H1 (cell line): ENCODE results near the gene EEIG1. TPM values are rescaled to one million over a fixed set of nuclear protein-coding genes. Genes with fewer than 3 reads are reported as not detected.

Source experiments
- TCF12 ChIP-seq: IDR thresholded peaks from 2 replicates; pipeline ENCODE4 v1.6.1; 2011; ENCODE audit warnings: low read depth, mild to moderate bottlenecking, low read length
- polyA plus RNA-seq, 7 experiments: library from polyadenylated mRNA; depleted of rRNA in 3 of 7; stranded (reverse) in 5 of 7; unstranded in 2 of 7; fragments of >200 nt in 5 of 7; fragments of 200-250 nt in 2 of 7; gene quantifications; 1 replicate in 5 of 7; 2 replicates in 1 of 7; 4 replicates in 1 of 7; pipeline versions ENCODE4 v1.2.1 to v1.2.3, GENCODE V29; 2011 to 2013; ENCODE audit warnings: missing spikeins in 2 of 7, mixed read lengths in 2 of 7
- total RNA-seq: library from RNA; stranded (reverse); fragmentation: NEBNext Ultra II Directional; extraction: Animal tissue kit (Norgen Biotek cat#: 25700); gene quantifications from 2 replicates; pipeline ENCODE4 v1.2.1, GENCODE V29; 2021
- TF ChIP-seq, protein P1 (sequence below): fragments of 300-600 bp; sonication (generic); IDR thresholded peaks from 2 replicates; pipeline ENCODE4 v1.7.1; 2012; ENCODE audit warnings: low read length, moderate library complexity, mild to moderate bottlenecking, inconsistent platforms; ENCODE audit not compliant: insufficient replicate concordance
- TF ChIP-seq, protein P2 (sequence below): IDR thresholded peaks from 2 replicates; pipeline ENCODE4 v1.6.1; 2012; ENCODE audit warnings: low read length, inconsistent platforms

EEIG1 gene
- total and polyA plus RNA-seq, 2 of the 8 experiments (the other 6 are each of a cell fraction or from before 2014, with no cell fraction given): 29.8 to 50.8 TPM

DNA sequence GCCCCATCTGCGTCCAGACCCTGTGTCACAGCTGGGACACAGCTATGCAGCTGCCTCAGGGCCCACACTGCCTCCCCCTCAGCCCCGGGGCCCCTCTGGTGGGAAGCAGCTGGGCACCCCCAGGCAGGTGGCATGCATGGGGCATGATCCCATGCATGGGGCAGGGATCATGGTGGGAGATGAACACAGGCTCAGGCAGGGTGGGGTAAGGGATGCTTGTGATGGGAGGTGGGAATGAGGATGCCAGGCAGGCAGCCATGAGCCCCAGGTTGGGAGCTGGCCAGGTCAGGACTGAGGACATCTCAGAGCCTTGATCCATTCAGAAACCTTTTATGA is 19.7 kb downstream of the EEIG1 start (continued):
- TF ChIP-seq, protein P1, sequence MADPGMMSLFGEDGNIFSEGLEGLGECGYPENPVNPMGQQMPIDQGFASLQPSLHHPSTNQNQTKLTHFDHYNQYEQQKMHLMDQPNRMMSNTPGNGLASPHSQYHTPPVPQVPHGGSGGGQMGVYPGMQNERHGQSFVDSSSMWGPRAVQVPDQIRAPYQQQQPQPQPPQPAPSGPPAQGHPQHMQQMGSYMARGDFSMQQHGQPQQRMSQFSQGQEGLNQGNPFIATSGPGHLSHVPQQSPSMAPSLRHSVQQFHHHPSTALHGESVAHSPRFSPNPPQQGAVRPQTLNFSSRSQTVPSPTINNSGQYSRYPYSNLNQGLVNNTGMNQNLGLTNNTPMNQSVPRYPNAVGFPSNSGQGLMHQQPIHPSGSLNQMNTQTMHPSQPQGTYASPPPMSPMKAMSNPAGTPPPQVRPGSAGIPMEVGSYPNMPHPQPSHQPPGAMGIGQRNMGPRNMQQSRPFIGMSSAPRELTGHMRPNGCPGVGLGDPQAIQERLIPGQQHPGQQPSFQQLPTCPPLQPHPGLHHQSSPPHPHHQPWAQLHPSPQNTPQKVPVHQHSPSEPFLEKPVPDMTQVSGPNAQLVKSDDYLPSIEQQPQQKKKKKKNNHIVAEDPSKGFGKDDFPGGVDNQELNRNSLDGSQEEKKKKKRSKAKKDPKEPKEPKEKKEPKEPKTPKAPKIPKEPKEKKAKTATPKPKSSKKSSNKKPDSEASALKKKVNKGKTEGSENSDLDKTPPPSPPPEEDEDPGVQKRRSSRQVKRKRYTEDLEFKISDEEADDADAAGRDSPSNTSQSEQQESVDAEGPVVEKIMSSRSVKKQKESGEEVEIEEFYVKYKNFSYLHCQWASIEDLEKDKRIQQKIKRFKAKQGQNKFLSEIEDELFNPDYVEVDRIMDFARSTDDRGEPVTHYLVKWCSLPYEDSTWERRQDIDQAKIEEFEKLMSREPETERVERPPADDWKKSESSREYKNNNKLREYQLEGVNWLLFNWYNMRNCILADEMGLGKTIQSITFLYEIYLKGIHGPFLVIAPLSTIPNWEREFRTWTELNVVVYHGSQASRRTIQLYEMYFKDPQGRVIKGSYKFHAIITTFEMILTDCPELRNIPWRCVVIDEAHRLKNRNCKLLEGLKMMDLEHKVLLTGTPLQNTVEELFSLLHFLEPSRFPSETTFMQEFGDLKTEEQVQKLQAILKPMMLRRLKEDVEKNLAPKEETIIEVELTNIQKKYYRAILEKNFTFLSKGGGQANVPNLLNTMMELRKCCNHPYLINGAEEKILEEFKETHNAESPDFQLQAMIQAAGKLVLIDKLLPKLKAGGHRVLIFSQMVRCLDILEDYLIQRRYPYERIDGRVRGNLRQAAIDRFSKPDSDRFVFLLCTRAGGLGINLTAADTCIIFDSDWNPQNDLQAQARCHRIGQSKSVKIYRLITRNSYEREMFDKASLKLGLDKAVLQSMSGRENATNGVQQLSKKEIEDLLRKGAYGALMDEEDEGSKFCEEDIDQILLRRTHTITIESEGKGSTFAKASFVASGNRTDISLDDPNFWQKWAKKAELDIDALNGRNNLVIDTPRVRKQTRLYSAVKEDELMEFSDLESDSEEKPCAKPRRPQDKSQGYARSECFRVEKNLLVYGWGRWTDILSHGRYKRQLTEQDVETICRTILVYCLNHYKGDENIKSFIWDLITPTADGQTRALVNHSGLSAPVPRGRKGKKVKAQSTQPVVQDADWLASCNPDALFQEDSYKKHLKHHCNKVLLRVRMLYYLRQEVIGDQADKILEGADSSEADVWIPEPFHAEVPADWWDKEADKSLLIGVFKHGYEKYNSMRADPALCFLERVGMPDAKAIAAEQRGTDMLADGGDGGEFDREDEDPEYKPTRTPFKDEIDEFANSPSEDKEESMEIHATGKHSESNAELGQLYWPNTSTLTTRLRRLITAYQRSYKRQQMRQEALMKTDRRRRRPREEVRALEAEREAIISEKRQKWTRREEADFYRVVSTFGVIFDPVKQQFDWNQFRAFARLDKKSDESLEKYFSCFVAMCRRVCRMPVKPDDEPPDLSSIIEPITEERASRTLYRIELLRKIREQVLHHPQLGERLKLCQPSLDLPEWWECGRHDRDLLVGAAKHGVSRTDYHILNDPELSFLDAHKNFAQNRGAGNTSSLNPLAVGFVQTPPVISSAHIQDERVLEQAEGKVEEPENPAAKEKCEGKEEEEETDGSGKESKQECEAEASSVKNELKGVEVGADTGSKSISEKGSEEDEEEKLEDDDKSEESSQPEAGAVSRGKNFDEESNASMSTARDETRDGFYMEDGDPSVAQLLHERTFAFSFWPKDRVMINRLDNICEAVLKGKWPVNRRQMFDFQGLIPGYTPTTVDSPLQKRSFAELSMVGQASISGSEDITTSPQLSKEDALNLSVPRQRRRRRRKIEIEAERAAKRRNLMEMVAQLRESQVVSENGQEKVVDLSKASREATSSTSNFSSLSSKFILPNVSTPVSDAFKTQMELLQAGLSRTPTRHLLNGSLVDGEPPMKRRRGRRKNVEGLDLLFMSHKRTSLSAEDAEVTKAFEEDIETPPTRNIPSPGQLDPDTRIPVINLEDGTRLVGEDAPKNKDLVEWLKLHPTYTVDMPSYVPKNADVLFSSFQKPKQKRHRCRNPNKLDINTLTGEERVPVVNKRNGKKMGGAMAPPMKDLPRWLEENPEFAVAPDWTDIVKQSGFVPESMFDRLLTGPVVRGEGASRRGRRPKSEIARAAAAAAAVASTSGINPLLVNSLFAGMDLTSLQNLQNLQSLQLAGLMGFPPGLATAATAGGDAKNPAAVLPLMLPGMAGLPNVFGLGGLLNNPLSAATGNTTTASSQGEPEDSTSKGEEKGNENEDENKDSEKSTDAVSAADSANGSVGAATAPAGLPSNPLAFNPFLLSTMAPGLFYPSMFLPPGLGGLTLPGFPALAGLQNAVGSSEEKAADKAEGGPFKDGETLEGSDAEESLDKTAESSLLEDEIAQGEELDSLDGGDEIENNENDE: no peak
- TF ChIP-seq, protein P2, sequence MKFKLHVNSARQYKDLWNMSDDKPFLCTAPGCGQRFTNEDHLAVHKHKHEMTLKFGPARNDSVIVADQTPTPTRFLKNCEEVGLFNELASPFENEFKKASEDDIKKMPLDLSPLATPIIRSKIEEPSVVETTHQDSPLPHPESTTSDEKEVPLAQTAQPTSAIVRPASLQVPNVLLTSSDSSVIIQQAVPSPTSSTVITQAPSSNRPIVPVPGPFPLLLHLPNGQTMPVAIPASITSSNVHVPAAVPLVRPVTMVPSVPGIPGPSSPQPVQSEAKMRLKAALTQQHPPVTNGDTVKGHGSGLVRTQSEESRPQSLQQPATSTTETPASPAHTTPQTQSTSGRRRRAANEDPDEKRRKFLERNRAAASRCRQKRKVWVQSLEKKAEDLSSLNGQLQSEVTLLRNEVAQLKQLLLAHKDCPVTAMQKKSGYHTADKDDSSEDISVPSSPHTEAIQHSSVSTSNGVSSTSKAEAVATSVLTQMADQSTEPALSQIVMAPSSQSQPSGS: no peak
- no peak for TF ChIP-seq TCF12
- TF ChIP-seq, all 59 proteins: peak for 0
